GM21360 (cell line): Measurements from ENCODE around the gene TRIM8.
A peak's percentile ranks its signal among the peaks of the same experiment; 100 is the strongest.

Source experiments
- ATAC-seq: cut with Tn5 transposase; IDR thresholded peaks from one replicate; pipeline ENCODE4 v1.9.1; 2021; ENCODE audit warnings: mild to moderate bottlenecking, moderate library complexity; ENCODE audit not compliant: unreplicated experiment

The TRIM8 gene

DNA sequence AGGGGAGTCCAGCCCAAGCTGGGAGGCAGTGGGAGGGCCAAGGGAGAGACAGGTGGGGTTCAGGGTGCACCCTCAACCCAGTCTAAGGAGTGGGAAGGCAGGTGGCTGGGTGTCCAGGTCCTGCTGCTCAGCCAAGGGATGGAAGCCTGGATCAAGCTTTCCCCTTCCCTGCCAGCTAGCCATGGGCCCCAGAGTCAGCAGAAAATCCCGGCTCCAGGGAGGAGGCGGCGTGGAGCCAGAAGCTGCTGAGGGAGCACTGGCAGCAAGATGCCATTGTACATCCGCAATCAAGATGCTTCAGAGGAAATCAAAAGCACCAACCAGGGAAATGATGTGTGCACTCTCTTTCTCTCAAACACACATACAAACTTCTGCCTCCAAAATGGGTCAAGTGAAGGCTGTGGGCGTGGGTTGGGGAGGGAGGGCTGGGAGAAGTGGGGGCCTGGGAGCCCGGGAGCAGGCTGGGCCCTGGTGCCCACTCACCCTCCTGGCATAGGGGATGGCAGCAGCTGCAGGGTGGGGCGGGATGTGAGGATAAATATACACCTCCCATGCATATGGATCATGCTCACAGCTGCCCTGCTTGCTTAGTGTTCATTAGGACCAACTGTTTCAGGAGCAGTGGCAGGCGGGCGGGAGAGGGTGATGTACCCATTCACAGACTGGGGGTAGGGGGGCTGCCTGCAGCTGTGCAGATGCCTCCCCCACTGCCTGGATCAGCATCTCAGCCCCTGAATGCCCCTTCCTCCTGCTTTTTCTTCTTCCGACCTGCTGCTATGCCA lies 24.2 kb downstream of the TRIM8 start:
- ATAC-seq, result no peak

DNA sequence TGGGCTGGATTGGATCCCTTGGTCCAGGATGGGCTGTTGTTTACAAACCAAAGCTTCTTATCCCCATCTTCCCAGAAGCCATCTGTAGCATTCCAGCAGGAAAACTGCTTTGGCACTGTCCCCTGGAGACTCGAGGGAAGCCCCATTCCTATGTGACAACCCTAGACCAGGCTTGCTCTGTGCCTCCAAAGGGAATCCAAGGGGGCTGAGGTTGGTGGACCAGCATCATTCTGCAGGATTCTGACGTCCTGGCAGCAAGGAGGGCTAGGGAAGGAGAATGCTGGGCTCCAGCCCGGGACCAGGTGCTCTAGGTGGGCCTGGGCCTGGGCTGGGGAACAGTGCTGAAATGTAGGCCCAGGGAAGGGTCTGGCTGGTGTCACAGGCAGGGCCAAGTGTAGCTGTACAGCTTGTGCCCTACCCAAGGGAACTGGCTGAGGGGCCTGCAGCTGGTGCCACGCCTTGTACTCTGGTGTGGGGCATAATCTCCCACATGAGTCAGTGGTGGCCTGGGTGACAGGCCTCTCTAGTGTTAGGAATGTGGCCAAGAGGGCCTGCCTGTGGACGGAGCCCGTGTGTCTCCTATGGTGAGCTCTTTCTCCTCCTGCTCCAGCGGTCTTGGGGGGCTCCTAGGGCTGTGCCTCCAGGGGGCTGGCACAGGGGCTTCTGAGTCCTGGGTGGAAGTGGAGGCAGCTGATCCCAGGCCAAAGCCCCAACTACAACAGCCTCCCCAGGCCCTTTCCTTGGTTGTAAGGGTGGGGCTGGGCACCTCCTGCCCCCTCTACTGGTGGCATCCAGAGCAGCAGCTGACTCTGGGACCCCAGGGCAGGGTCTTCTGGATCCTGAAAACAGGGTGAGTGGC lies 25.2 kb downstream of the TRIM8 start:
- no peak for ATAC-seq

DNA sequence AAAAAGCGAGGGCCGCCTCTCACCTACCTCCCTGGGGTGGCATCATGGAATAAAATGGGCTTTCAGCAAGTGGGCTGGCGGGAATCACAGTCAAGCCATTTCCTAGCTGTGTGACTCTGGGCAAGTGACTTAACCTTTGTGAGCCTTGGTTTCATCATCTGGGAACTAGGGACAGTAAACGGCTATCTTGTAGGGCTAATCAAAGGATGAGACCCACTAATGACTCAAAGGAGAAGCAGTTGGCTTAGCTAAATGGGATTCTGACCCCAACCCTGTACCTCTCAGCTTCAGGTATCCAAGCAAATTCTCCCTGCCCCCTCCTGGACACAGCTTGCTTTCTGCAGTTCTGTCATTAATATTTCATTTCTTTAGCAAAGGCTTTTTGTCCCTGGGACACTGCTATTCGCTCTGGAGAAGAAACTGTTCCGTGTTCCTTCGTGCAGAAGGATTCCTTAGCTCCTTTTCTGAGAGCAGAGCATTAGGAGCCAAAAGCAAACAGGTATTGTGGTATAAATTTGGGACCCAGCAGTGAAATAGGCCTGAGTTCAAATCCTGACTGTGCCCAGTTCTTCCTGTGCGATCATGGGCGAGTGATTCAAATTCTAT lies 25.9 kb downstream of the TRIM8 start:
- no peak for ATAC-seq

DNA sequence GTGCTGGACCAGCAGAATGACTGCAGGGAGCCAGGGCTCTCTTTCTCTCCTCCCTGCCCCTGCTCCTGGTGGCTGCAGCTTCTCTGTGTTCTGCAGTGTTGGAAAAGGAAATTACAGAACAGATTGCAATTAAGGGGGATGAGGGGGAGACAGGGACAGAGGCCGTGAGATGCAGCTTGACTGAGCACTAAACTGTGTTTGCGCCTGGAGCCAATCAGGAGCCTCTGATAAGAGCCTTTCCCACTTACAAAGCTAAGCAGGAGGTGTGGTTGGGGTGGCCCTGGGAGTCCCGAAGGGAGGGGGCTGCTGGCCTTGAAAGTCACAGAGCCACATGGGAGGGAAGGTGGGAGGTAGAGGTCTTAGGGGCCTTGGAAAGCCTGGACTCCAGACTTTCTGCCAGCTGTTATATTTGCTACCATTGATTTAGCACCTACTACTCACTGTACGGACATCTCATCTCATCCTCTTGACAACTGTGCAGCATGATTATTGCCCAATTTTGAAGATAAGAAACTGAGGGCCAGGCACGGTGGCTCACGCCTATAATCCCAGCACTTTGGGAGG lies 26.7 kb downstream of the TRIM8 start:
- no peak for ATAC-seq

DNA sequence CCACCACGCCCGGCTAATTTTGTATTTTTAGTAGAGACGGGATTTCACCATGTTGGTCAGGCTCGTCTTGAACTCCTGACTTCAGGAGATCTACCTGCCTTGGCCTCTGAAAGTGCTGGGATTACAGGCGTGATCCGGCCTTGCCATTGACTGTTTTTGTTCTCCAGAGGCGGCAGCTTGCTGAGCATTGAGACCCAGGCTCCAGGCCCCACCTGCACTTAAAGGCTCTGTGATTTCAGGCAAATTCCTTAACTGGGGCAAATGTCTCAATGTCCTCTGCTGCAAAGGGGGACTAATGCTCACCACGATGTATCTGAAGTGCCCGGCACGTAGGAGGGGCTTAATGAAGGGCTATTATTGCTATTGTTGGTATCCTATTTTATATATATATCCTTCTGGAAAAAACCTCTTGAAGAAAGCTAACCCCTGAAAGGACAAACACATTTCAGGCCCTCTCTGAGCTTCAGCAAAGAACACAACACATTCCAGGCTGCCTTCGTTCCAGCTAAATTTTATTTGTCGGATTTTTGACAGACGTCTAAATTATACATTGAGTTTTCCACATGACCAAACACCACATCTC lies 29.0 kb downstream of the TRIM8 start:
- no peak for ATAC-seq

DNA sequence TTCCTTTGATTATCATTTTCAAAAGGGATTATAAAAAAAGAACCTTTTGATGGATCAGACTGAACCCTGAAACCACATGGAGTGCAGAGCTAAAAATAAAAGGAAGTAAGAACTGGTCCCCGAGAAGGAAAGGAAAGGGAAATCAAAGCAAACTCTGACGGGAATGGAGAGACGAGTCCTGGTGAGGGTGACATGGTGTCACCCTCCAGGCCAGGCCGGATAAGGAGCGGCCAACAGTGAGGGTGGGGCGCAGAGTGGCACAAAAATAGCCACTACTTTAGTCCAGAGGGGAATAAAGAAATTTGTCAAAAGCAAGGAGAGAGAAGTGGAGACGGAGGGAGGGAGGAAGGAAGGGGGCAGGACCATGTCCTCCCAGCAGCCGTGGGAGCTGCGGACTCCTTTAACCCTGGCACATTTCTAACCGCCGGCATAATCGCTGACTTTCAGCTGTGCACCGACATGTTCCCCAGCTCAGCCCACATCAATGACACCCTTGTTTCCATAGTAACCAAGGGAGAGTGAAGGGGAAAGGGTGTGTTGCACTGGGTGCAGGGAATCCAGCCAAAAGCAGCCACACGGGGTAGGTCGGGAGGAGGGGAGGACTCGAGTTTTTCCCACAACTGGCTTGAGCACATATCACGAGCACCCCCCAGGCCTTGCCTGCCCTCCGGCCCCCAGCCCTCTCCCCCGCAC lies 29.7 kb downstream of the TRIM8 start:
- peak; percentile 43 for ATAC-seq

DNA sequence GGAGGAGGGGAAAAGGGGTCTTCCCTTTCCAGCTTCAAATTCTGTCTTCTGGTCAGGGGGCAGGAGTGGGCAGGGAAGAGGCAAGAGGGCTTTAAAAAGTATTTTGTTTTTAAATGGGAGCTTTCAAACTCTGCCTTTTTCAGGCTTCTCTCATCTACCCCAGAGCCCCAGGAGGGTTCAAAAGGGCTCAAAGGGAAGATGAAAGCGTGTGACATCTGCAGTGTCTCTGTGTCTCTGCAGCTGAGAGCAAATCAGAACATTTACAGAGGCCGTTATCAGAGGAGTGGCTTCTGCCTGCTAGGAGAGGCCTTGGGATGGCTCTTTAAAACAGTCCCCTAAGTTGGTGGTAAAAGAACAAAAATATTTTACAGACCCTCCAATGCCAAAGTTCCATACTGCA lies 30.3 kb downstream of the TRIM8 start:
- ATAC-seq, result no peak

DNA sequence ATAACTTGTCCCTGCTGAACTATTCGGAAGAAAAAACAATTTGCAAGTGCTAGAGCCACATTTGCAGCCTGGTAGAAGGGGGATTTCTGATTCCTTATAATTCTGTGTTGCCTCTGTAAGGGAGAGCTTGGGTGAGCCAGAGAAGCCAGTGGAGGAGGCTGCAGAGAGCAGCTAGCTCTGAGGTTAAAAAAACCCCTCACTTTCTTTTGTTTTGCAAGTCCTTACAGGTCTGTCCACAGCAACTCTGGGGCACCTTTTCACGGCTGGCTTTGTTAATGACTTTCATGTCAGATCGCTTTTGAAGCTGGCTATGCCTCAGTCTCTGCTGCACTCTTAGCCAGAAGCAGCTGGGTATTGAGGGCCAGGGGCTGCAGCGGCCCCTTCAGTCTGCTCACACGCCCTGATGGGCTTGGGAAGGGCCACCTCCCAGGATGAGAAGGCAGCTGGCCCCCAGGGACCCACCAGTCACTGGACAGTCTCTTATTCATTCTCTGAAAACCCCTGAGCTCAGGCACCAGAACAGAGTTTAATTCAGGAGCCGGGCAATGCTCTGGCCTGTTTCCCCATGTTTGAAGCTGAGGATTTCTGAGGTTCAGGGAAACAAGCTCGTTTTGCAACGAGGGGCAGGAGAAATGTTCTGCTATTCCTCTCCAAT lies 30.9 kb downstream of the TRIM8 start:
- ATAC-seq, result no peak

DNA sequence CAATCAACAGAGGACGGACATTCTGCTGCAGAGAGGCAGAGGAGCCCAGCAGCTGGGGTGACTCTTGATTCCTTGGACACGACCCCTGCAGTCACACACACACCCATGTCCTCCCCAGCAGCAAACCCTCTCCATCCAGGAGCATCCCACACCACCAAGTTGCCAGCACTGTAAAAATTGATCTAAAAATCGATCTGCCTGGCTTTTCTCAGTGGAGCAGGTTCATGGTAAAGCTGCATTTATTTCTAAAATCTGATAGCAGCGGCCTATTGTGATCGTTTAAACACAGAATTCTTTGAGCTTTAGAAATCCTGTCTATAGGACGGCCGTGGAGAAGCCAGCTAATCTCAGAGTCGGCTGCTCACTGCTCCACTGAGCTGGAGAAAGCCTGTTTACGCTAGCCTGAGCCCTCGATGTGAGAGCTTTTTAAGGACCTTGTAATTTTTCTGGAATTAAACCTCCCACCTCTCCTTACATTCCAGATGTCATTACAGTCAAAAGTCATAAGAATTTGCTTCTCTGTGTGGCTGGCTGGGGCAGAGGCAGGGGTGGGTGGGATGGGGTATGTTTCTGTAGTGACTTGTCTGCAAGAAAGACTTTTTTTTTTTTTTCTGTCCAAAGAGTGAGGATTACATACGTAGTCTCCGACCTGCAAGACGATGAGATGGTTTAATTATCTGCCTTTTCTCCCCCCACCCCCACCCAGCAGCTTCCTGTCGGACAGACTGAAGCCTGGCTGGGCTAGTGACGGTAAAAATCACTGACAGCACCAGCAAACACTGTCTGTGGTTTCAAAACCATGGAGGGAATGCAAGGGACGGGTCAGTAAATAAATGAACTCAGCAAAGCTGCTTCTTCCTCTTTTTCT lies 31.6 kb downstream of the TRIM8 start:
- ATAC-seq, result no peak

DNA sequence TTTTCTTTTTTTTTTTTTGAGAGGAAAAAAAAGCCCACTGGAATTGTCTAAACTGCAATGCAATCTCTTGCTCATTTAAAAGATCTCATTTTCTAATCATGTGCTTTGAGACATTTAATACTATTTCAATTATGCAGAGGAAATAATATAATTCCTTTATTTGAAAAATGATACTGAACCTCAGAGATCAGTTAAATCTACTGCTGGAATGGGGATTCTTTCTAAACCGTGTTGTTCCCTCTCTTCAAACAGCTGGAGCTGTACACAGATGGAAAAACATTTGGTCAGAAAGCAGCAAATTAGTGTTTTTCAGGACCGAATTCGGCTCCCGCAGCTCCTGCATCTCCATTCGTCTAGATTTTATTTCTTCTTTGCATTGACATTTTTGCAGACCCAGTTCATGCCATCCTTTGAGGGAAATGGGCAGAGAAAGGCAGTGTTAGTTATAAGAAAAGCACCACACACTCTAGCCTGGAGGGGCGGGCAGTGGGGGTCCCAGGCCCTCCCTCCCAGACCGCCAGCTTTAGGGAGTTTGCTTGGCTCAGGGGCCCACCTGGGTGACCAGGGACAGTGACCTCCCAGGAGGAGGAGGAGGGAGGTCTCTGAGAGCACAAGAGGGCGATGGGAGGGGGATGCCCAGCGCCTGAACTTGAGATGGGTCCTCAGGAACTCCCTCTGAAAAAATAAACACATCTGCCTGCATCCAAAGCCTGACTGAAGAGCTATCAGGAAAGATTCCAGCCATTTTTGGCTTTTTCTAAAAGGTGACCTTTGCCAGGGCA lies 32.4 kb downstream of the TRIM8 start:
- ATAC-seq, result no peak

DNA sequence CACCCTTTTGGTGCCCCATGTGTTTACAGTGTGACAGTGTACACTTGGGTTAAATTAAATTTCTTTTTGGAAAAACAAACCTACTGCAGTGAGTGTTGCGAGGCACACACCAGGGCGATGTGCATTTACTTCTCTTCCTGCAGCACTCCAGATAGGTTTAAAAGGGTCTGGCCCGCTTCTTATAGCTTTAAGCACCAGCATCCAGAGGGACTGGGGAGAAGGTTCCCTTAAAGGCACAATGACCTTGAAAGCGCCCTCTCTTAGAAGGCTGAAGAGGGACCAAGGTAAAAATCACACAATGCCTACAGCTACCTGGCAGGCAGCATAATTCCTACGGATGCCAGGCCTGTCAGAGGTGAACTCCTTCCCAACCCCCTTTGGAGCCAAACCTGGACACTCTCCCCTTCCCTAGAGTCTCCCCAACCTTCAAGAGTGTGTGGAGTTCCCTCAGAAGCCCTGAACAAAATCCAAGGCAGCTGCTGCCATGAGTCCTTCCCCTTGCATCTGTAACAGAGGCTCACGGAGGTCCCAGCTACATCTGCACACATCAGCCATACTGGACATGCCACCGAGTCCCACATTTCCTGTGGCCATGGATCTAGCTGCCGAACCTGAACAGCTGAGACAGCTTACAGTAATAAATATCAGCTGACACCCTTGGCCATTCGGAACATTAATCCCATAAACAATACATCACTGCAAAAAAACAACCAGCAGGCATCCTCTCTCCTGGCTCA lies 33.2 kb downstream of the TRIM8 start:
- no peak for ATAC-seq

DNA sequence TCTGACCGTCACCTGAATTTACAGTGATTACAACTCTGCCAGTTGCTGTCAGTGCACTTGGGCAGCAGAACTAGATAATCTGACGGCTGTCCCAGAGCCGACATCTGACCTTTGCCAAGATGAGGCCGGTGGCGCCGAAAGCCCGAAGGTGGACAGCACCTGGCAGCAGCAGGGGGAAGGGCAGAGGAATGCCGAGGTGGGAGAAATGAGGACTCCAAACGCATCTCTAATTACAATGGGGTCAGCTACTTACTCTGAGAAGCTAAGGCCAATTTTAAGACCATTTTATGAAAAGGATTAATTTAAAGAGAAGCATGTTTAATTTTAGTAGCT lies 33.8 kb downstream of the TRIM8 start:
- no peak for ATAC-seq

DNA sequence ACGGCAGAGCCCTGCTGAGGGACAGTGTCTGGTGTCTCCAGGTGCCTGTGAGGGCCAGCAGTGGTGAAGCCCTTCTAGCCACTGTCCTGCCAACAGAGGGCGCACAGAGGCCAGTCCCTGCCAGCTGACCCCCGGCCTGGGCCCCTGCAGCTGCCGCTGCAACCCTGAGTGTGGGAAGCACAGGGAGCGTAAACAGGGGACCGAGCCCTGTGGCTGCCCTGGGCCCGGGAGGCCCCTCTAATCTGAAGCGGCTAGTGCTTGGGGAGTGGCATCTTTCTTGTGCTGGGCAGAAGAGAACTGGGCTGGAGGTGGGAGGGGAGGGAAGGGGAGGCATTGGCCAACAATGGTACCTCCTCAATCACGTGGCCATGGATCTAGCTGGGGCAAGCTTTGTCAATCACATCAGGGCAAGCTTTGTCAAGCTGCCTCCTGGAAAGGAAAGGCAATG lies 34.6 kb downstream of the TRIM8 start:
- no peak for ATAC-seq

DNA sequence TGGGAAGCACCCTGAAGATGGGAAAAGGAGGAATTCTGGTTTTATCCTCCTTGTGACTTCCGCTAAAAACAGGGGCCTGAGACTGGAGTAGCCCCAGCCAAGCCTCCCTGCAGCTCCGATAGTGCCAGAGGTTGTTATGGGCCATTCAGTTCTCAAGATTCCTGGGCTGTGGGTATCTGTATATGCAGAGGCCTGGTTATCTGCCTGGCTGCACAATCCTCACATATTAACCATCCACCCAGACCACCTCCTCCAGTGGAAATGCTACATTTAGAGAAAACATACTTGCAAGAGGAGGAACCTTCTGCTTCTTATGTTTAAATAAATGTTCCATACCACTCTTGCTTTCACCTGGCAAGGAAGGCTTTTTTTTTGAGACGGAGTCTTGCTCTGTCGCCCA lies 35.3 kb downstream of the TRIM8 start:
- ATAC-seq, result no peak

DNA sequence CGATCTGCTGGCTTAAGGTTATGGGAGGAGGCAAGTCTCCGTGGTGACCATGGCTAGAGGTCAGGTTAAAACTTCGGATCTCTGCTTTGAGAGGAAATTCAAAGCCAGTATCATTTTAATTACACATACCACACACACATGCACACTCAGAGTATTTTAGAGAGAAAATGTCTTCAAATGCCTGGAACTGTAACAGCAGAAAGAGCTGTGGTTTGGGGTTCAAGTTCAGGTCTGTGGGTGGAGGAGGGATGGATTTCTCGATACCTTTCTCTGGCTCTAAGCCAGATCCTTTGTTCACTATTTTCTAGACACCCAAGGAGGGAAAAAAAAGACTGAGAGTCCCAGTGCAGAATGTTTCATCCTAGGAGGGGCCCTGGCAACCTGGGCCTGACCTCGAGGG lies 37.4 kb downstream of the TRIM8 start:
- no peak for ATAC-seq

DNA sequence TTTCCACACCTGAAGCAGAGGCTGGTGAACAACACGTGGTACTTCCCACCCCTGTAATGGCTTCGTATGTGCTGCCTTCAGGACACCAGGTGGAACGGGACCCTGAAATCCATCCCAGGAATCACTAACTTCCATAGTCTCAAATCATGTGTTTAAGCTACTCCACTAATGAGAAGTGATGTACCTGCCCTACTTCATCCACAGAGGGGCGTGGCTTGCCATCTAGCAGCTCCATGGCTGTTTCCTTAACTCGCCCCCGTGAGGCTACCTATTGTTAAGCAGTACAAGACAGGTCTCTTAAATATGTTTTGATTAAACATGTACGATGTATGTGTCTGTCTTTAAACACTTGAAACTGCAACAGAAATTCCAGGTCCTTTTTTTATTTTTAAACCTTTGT lies 38.1 kb downstream of the TRIM8 start:
- ATAC-seq, result no peak

DNA sequence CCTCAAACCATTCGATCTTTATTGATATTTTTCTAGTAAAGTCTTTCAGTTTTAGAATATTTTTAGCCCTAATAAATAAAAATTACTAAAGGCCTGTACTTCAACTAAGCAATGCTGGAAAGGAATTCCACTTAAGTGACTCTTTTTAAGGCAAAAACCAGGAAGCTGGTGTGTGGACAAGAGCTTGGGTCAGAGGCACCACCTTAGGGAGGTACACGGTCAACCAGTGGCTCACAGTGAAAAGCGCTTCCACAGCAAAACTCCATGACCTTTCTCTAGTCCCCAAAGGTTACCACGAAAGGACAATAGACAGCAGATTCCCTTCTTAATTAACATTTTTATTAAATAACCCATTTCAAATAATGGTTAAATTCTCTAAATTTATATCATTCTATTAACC lies 38.7 kb downstream of the TRIM8 start:
- ATAC-seq, result no peak

DNA sequence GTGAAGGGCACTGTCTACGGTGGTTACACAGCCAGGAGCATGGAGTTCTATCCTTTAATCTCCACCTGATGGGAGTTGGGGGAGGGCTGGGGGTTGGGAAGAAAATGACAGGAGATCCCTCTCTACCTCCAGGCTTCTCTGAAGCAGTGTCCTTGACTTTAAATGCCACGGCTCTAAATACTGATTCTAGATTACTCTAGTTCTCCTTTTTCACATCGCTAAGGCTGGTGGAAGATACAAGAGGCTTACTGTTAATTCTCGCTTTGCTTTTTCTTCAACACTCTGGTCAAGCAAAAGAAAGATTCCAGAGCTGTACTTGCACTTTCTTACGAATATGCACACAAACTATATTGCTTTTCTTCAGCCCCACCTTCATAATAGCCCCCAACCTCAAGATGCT lies 39.5 kb downstream of the TRIM8 start:
- no peak for ATAC-seq
